ENCODE results near the gene VWCE.

VWCE gene

GRCh38 chr11:61297341-61297740 lies 2.2 kb upstream of the VWCE start:
- Histone ChIP-seq H3K27me3 (ENCODE audit: insufficient read depth, poor library complexity, severe bottlenecking) (peaks cover 13% of the 10 kb centered on the region), H3K4me3 (replicated peaks; ENCODE audit: insufficient read depth, low read length) (no peak overlapping the region), H3K27ac (replicated peaks) (no peak overlapping the region)
- DNase-seq (ENCODE audit: low read depth in 1 of 2, low spot score in 1 of 2): no peak
- TF ChIP-seq POLR2AphosphoS5 (IDR thresholded peaks at IDR 0.05; ENCODE audit: low read depth) (no peak), REST (IDR thresholded peaks at IDR 0.05; ENCODE audit: insufficient replicate concordance, low read depth) (no peak)

GRCh38 chr11:61295596-61295926 lies 445 bp upstream of the VWCE start:
- H3K27me3 ChIP-seq (ENCODE audit: insufficient read depth, poor library complexity, severe bottlenecking): peaks cover 13% of the 10 kb centered on the region
- no peak for DNase-seq (ENCODE audit: low read depth in 1 of 2, low spot score in 1 of 2)
- H3K4me3 ChIP-seq (replicated peaks; ENCODE audit: insufficient read depth, low read length): no peak overlapping the region
- TF ChIP-seq CTCF (IDR thresholded peaks at IDR 0.05; ENCODE audit: insufficient read depth, low read length) (no peak), GABPA (IDR thresholded peaks at IDR 0.05; ENCODE audit: low read depth) (no peak), REST (IDR thresholded peaks at IDR 0.05; ENCODE audit: insufficient replicate concordance, low read depth) (no peak), POLR2AphosphoS5 (IDR thresholded peaks at IDR 0.05; ENCODE audit: low read depth) (no peak), SPI1 (IDR thresholded peaks at IDR 0.05; ENCODE audit: borderline replicate concordance, low read depth) (no peak)
- no peak overlapping the region for H3K27ac ChIP-seq (replicated peaks)

- DNase-seq (ENCODE audit: low read depth in 1 of 2, low spot score in 1 of 2): peak; percentile 10 to 35
- Histone ChIP-seq H3K4me3 (replicated peaks; ENCODE audit: insufficient read depth, low read length) (peak overlapping the region; percentile 30), H3K27me3 (ENCODE audit: insufficient read depth, poor library complexity, severe bottlenecking) (peaks cover 13% of the 10 kb centered on the region), H3K27ac (replicated peaks) (no peak overlapping the region)
- TF ChIP-seq POLR2AphosphoS5 (IDR thresholded peaks at IDR 0.05; ENCODE audit: low read depth) (peak; percentile 9; the same call in 1 of the 2 replicates), SPI1 (IDR thresholded peaks at IDR 0.05; ENCODE audit: borderline replicate concordance, low read depth) (no peak)
Observed at GRCh38 chr11:61293867-61294716, 1.0 kb downstream of the VWCE start.

GRCh38 chr11:61292356-61292755 lies 2.8 kb downstream of the VWCE start:
- TF ChIP-seq REST (IDR thresholded peaks at IDR 0.05; ENCODE audit: insufficient replicate concordance, low read depth): no peak
- no peak for TF ChIP-seq GABPA (IDR thresholded peaks at IDR 0.05; ENCODE audit: low read depth)
- TF ChIP-seq SPI1 (IDR thresholded peaks at IDR 0.05; ENCODE audit: borderline replicate concordance, low read depth): no peak
- no peak for TF ChIP-seq CTCF (IDR thresholded peaks at IDR 0.05; ENCODE audit: insufficient read depth, low read length)
- TF ChIP-seq POLR2AphosphoS5 (IDR thresholded peaks at IDR 0.05; ENCODE audit: low read depth): no peak
- Histone ChIP-seq H3K27ac (replicated peaks) (no peak overlapping the region), H3K27me3 (ENCODE audit: insufficient read depth, poor library complexity, severe bottlenecking) (peaks cover 13% of the 10 kb centered on the region), H3K4me3 (replicated peaks; ENCODE audit: insufficient read depth, low read length) (no peak overlapping the region)
- DNase-seq (ENCODE audit: low read depth in 1 of 2, low spot score in 1 of 2): no peak

Measured in HL-60 (cell line).